ENCODE results near the gene COMTD1. TPM values are rescaled to one million over a fixed set of nuclear protein-coding genes. Genes with fewer than 3 reads are reported as not detected.

The COMTD1 gene
- total and polyA plus RNA-seq, 2 of the 4 experiments (the other 2 are of a cell fraction) = 1.6 to 6.4 TPM

DNA sequence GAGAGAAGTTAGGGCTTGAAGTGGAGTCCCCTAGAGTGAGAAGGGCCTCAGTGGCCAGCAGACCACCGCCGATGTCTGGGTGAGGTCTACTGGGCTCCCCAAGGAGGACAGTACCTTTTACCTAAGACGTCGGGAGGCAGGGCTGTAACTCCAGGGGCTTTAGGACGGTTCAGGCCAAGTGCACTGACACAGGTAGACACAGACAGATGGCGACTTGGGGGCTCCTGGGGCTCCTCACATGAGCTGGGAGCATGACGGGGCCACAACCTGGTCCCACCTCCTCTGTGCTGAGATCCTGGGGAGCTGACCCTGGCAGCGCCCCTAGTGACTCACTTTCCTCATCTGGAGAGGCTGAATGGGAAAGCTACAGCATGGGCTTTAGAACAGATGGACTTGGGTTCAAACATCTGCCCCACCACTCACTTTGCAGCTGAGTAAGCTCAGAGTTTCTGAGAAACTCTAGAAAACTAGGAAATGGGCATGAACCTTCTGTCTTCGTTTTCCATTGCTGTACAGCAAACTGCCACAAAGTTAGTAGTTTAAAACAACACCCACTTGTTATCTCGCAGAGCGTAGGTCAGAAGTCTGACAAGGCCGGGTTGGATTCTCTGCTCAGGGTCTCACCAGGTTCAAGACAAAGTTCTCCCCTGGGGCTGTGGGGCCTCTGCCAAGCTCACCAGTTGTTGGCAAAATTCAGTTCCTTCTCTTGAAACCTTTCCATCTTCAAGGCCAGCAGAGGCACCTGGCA lies 4.7 kb upstream of the COMTD1 start:
- Histone ChIP-seq H3K23ac (ENCODE audit: low read depth, low read length) (no peak overlapping the region), H3K27ac (ENCODE audit: insufficient read depth, low read length) (no peak overlapping the region), H3K4ac (ENCODE audit: low read depth, low read length) (no peak overlapping the region), H4K5ac (ENCODE audit: low read depth, low read length) (no peak overlapping the region), H3K4me3 (ENCODE audit: insufficient read depth, low read depth, low read length) (no peak overlapping the region), H3K18ac (ENCODE audit: low read depth, low read length) (no peak overlapping the region), H2AFZ (replicated peaks; ENCODE audit: low read length, poor library complexity) (no peak overlapping the region), H2BK120ac (ENCODE audit: low read depth, low read length) (no peak overlapping the region; the same call in 1 of the 2 replicates), H2BK15ac (ENCODE audit: low read depth, low read length) (no peak overlapping the region), H3K27me3 (ENCODE audit: control insufficient read depth, insufficient read depth, low read length) (no peaks in the 10 kb centered on the region), H4K8ac (ENCODE audit: low read depth in 2 of 2, low read length in 2 of 2) (no peak overlapping the region), H3K9me1 (ENCODE audit: insufficient read depth, low read length) (no peaks in the 10 kb centered on the region), H4K91ac (ENCODE audit: insufficient read depth, low read depth, low read length) (no peak overlapping the region), H2AK9ac (replicated peaks; ENCODE audit: low read depth, low read length, poor library complexity) (no peak overlapping the region), H3K14ac (replicated peaks; ENCODE audit: low read depth, low read length) (no peak overlapping the region), H4K20me1 (ENCODE audit: insufficient read depth, low read length) (no peaks in the 10 kb centered on the region), H3K4me1 (ENCODE audit: control insufficient read depth, insufficient read depth, low read length) (no peaks in the 10 kb centered on the region), H3K79me1 (ENCODE audit: low read depth in 1 of 2, low read length in 2 of 2) (0 out of 4 replicates have a peak, but pooled peaks cover 0 to under 1% of the 10 kb centered on the region in 2 experiments), H3K9me3 (ENCODE audit: control insufficient read depth, insufficient read depth, low read length) (peaks cover 1% of the 10 kb centered on the region; the same call in 1 of the 2 replicates), H2BK20ac (ENCODE audit: low read depth, low read length) (no peak overlapping the region), H2BK5ac (ENCODE audit: low read depth, low read length, poor library complexity, severe bottlenecking) (no peak overlapping the region), H3K56ac (ENCODE audit: extremely low read depth, insufficient read depth, low read length) (no peak overlapping the region), H3K9ac (ENCODE audit: low read depth, low read length) (no peak overlapping the region), H3K36me3 (ENCODE audit: control insufficient read depth, insufficient read depth, low read length) (no peaks in the 10 kb centered on the region), H2AK5ac (ENCODE audit: low read depth, low read length) (no peak overlapping the region), H3K4me2 (ENCODE audit: low read depth, low read length) (no peak overlapping the region)
- dilution Hi-C loops (cut with HindIII; ENCODE audit: low sequenced_read_pairs, unreplicated experiment) (no loop called here), intact Hi-C loops (cut with micrococcal nuclease) (no loop called here), in situ Hi-C loops (cut with MboI; ENCODE audit: low sequenced_read_pairs) (no loop called here)
- no peak for TF ChIP-seq MAZ (IDR thresholded peaks at IDR 0.05; ENCODE audit: borderline replicate concordance, low read depth, low read length)
- no peak for TF ChIP-seq RFX5 (IDR thresholded peaks at IDR 0.05; ENCODE audit: low read depth, low read length)
- no peak for TF ChIP-seq NFE2L2 (IDR thresholded peaks at IDR 0.05; ENCODE audit: low read depth, low read length)
- TF ChIP-seq, protein P1, sequence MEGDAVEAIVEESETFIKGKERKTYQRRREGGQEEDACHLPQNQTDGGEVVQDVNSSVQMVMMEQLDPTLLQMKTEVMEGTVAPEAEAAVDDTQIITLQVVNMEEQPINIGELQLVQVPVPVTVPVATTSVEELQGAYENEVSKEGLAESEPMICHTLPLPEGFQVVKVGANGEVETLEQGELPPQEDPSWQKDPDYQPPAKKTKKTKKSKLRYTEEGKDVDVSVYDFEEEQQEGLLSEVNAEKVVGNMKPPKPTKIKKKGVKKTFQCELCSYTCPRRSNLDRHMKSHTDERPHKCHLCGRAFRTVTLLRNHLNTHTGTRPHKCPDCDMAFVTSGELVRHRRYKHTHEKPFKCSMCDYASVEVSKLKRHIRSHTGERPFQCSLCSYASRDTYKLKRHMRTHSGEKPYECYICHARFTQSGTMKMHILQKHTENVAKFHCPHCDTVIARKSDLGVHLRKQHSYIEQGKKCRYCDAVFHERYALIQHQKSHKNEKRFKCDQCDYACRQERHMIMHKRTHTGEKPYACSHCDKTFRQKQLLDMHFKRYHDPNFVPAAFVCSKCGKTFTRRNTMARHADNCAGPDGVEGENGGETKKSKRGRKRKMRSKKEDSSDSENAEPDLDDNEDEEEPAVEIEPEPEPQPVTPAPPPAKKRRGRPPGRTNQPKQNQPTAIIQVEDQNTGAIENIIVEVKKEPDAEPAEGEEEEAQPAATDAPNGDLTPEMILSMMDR (conservative IDR thresholded peaks at IDR 0.05; ENCODE audit: low read depth, low read length) = no peak
- TF ChIP-seq MXI1 (IDR thresholded peaks at IDR 0.05; ENCODE audit: borderline replicate concordance, low read depth, low read length) = no peak
- no peak for TF ChIP-seq MAFK (IDR thresholded peaks at IDR 0.05; ENCODE audit: low read depth, low read length)
- TF ChIP-seq RAD21 (IDR thresholded peaks at IDR 0.05; ENCODE audit: low read length) = no peak
- DNase-seq (no peak), ATAC-seq (ENCODE audit: low read depth) (no peak)
- ChIA-PET CTCF (interaction anchor here (0.6 kb wide), 1 partner anchor 819 kb away, joined by 4 read pairs; no protein-coding TSS in a partner anchor), POLR2A (ENCODE audit: unreplicated experiment) (no interaction called here)
- no TSS peak for BruUV-seq (replicated peaks)
- 93% methylated on average over 3 of the region's 12 CpGs; no CpG with 5 or more reads in 1 of the 2 experiments for WGBS, 2 experiments (ENCODE audit: extremely low coverage in 2 of 2, insufficient read length in 1 of 2)

Measured in IMR-90 (cell line).